ENCODE measurements around the gene RAPGEF3. TPM values are rescaled to one million over a fixed set of nuclear protein-coding genes. Genes with fewer than 3 reads are reported as not detected.
A peak's percentile ranks its signal among the peaks of the same experiment; 100 is the strongest.

The RAPGEF3 gene
- total RNA-seq, 1 donor from 2014 or later = 0.62 TPM

DNA sequence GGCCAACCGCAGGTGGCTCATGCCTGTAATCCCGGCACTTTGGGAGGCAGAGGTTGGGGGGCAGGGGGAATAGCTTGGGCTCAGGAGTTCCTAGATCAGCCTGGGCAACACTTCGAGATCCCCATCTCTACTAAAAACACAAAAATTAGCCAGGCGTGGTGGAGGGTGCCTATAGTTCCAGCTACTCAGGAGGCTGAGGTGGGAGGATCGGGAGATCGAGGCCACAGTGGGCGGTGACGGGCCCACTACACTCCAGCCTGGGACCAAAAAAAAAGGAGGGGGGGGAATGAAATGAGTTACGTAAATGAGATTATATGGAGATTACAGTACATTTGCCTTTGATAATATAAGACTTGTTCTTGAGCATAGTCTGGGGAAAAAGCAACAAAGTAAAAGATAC lies 54.0 kb downstream of the RAPGEF3 start:
- no peak for DNase-seq (ENCODE audit: low read depth)

DNA sequence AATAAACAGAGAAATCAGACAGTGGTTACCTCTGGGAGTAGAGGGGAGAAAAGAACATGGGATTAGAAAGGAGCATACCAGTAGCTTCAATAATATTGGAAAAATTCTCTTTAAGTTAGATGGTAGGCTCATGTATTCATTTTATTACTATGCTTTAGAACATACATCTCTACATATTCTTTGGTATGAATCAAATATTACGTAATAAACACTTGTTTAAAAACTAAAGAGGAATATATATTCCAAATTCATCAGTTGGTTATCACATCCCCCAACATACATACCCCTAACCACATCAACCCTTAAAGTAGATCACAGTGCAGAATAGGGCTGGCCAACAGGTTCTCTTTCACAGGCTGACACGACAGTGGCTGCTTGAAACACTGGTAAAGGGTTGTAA lies 58.4 kb downstream of the RAPGEF3 start:
- no peak for DNase-seq (ENCODE audit: low read depth)

DNA sequence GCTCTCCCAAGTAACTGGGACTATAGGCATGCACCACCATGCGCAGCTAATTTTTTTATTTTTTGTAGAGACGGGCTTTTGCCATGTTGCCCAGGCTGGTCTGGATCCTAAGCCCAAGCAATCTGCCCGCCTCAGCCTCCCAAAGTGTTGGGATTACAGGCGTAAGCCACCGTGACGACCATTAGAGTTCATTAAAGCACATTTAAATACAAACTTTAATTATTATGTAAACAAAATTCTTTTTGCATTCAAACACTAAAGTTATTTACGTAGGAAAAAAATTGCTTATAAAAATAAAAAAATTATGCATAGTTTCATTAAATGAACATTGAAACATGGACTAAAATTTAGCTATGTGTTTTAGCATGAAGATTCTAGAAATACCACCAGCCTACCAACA lies 60.0 kb downstream of the RAPGEF3 start:
- DNase-seq (ENCODE audit: low read depth) = no peak

DNA sequence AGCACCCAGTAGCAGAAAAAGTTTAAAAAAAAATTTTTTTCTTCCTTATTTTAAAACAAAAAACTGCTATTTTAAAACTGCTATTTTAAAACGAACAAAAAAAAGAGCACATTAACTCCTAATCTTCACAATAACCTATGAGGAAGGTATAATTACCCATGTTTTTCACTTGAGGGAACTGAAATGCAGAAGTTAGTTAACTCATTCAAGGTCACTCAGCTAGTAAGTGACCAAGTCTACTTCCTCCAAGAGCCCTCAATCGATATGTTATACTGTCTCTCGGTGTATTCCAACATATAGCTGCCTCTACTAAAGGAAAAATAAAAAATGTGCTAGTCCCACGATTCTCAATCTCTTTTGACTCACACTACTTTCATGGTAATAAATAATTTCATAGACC lies 60.6 kb downstream of the RAPGEF3 start:
- DNase-seq (ENCODE audit: low read depth) = no peak

DNA sequence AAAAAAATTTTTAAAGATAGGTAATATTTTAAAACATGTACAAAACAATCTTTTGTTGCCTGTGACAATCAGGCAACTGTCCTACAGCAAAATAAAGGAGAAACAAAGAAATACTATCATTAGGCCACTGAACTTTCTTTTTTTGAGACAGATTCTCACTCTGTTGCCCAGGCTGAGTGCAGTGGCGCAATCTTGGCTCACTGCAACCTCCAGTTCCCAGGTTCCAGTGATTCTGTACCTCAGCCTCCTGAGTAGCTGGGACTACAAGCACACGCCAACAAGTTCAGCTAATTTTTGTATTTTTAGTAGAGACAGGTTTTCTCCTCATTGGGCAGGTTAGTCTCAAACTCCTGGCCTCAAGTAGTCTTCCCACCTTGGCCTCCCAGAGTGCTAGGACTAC lies 69.5 kb downstream of the RAPGEF3 start:
- no peak for DNase-seq (ENCODE audit: low read depth)

GRCh38 chr12:47687636-47688035 lies 71.0 kb downstream of the RAPGEF3 start:
- DNase-seq (ENCODE audit: low read depth) = no peak

DNA sequence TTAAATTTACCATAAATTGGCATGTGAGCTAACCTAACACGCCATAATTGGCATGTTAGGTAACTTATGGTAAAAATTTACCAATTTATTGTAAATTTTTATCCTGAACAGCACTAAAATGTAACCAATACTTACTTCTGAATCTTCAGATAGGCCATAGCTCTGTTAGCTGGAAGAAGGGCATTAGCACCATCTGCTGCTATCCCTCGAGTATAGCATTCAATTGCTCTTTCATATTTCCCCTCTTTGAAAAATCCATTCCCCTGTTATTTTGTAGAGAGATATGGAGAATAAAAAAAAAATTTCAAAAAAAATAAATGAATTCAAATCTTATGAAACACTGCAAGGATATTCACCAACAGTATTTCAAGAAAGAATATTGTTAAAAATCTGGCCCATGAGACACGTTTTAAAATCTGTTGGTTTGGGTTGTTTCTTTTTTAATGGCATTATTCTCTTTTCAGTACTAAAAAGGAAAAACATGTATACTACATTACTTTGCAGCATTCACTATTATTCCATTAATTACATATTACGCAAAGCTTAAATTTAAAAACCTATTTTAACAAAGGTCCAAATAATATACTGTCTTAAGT lies 71.9 kb downstream of the RAPGEF3 start:
- peak; percentile 49 for DNase-seq (ENCODE audit: low read depth)

Other genes with a start within 250 kb of the RAPGEF3 start
- 16.3 and 19.7 TPM in 2 replicates for gene RPAP3, start 52.9 kb downstream of the RAPGEF3 start, total RNA-seq
- not detected in 2 replicates for gene ENDOU, start 33.4 kb downstream of the RAPGEF3 start, total RNA-seq
- 4.0 and 7.5 TPM in 2 replicates for gene SLC48A1, start 14.4 kb upstream of the RAPGEF3 start, total RNA-seq
- 13.8 and 22.6 TPM in 2 replicates for gene HDAC7, start 61.0 kb upstream of the RAPGEF3 start, total RNA-seq
- 17.6 and 22.1 TPM in 2 replicates for gene VDR, start 146.1 kb upstream of the RAPGEF3 start, total RNA-seq
- gene TMEM106C, start 204.7 kb upstream of the RAPGEF3 start, total RNA-seq = 56.4 and 57.9 TPM in 2 replicates
- gene COL2A1, start 245.6 kb upstream of the RAPGEF3 start, total RNA-seq = 0.51 and 0.78 TPM in 2 replicates

Measured in myocyte (in vitro differentiated cells).